SK-N-SH treated with all-trans-retinoic acid at 6 μM for 48 hours (cell line): ENCODE measurements around the gene ABHD10.

Source experiments
- CREB5 ChIP-seq: fragments of 250-450 bp; sonication (Bioruptor Pico); IDR thresholded peaks from 2 replicates; pipeline ENCODE4 v1.5.1; 2020; ENCODE audit warnings: low read depth, mild to moderate bottlenecking, moderate library complexity
- ESRRG ChIP-seq: fragments of 250-450 bp; sonication (Bioruptor Pico); IDR thresholded peaks from 2 replicates; pipeline ENCODE4 v1.6.1; 2021; ENCODE audit warnings: mild to moderate bottlenecking
- GLIS3 ChIP-seq: fragments of 250-450 bp; sonication (Bioruptor Pico); IDR thresholded peaks from 2 replicates; pipeline ENCODE4 v1.5.0; 2020; ENCODE audit warnings: mild to moderate bottlenecking, moderate library complexity
- OSR1 ChIP-seq: fragments of 250-450 bp; sonication (Bioruptor Pico); IDR thresholded peaks from 2 replicates; pipeline ENCODE4 v1.8.0; 2022; ENCODE audit warnings: moderate library complexity, mild to moderate bottlenecking, inconsistent platforms
- TOX ChIP-seq: fragments of 250-450 bp; sonication (Bioruptor Pico); IDR thresholded peaks from 2 replicates; pipeline ENCODE4 v1.8.0; 2021; ENCODE audit warnings: mild to moderate bottlenecking, moderate library complexity, borderline replicate concordance
- ZFP30 ChIP-seq: fragments of 450-650 bp; formaldehyde crosslinking; IDR thresholded peaks from 2 replicates; pipeline ENCODE4 v1.5.0; 2022; ENCODE audit warnings: mild to moderate bottlenecking, moderate library complexity
- TF ChIP-seq, protein P1 (sequence below): fragments of 250-450 bp; sonication (Bioruptor Pico); IDR thresholded peaks from 2 replicates; pipeline ENCODE4 v1.8.0; 2020; ENCODE audit warnings: mild to moderate bottlenecking, moderate library complexity, borderline replicate concordance

GRCh38 chr3:112041321-112041720 is 62.5 kb downstream of the ABHD10 start:
- TF ChIP-seq CREB5 (CRISPR knock-in tag) (no peak), ZFP30 (no peak), ESRRG (no peak), GLIS3 (CRISPR knock-in tag) (no peak), TOX (CRISPR knock-in tag) (no peak), OSR1 (no peak)
- TF ChIP-seq, protein P1, sequence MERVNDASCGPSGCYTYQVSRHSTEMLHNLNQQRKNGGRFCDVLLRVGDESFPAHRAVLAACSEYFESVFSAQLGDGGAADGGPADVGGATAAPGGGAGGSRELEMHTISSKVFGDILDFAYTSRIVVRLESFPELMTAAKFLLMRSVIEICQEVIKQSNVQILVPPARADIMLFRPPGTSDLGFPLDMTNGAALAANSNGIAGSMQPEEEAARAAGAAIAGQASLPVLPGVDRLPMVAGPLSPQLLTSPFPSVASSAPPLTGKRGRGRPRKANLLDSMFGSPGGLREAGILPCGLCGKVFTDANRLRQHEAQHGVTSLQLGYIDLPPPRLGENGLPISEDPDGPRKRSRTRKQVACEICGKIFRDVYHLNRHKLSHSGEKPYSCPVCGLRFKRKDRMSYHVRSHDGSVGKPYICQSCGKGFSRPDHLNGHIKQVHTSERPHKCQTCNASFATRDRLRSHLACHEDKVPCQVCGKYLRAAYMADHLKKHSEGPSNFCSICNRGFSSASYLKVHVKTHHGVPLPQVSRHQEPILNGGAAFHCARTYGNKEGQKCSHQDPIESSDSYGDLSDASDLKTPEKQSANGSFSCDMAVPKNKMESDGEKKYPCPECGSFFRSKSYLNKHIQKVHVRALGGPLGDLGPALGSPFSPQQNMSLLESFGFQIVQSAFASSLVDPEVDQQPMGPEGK = no peak
